ENCODE data around the gene DCLK1. TPM values are rescaled to one million over a fixed set of nuclear protein-coding genes. Genes with fewer than 3 reads are reported as not detected.

Gene DCLK1
- total RNA-seq, 1 experiment from 2014 or later, result 0.10 TPM

DNA sequence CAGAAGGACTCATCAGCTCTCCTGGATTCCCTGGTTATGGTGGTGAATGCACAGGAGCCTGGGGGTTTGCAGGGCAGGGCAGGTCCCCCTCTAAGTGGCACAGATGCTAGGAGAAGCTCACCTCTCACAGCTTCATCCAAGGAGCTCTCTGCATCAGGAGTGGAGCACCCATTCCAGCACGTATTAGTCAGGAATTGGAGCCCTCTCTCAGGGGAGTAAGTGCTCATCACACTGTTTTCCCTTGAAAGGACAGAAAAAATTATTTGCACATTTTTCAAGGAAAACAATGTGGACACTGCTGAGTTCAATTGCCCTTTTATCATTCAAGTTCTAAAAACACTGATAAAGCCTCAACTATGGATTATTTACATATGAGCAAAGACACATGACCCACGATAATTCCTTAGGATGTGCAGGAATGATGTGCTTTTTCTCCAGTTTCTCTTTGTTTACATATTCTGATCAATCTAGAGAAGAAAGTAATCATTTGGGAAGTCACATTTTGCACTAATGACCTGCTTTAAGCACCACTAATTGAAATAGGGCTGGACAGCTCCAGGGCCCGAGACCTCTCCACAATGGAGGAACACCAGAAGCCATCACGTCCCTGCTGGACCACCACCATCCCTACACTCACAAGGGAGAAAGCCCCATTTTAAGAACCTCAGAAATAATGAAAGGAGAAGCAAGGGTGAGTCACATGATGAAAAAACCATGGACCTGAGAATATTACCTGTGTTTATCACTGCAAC lies 42.6 kb upstream of the DCLK1 start:
- Histone ChIP-seq H3K4me2 (ENCODE audit: low read length) (no peak overlapping the region), H3K9ac (ENCODE audit: low read length) (no peak overlapping the region), H3K9me2 (ENCODE audit: insufficient read depth) (no peaks in the 10 kb centered on the region), H3K4me3 (replicated peaks in 1 of 2; ENCODE audit: low read depth in 1 of 2, low read length in 2 of 2) (no peak overlapping the region), H2AFZ (ENCODE audit: low read depth, low read length, poor library complexity, severe bottlenecking) (no peak overlapping the region), H3K27ac (ENCODE audit: low read depth, low read length) (no peak overlapping the region), H3K4me1 (ENCODE audit: control insufficient read depth in 1 of 2, insufficient read depth in 2 of 2, low read length in 2 of 2) (no peaks in the 10 kb centered on the region), H3K27me3 (ENCODE audit: insufficient read depth, low read length) (no peaks in the 10 kb centered on the region), H4K20me1 (ENCODE audit: insufficient read depth) (no peaks in the 10 kb centered on the region), H3K9me3 (ENCODE audit: control insufficient read depth in 1 of 2, insufficient read depth in 1 of 2, low read depth in 1 of 2, low read length in 2 of 2) (peaks cover 0 to 18% of the 10 kb centered on the region in 2 experiments; a peak in 1 of 4 replicates), H3K79me2 (ENCODE audit: insufficient read depth, low read length) (no peaks in the 10 kb centered on the region), H3K36me3 (ENCODE audit: control insufficient read depth in 1 of 2, insufficient read depth in 2 of 2, low read length in 2 of 2) (no peaks in the 10 kb centered on the region)
- TF ChIP-seq POLR2A (IDR thresholded peaks at IDR 0.05; ENCODE audit: borderline replicate concordance, extremely low read depth, insufficient read depth, insufficient read length) (no peak), CBX3 (IDR thresholded peaks at IDR 0.05; ENCODE audit: low read depth) (no peak), SP1 (IDR thresholded peaks at IDR 0.05; ENCODE audit: low read depth) (no peak), POLR2AphosphoS5 (IDR thresholded peaks at IDR 0.05; ENCODE audit: low read depth, low read length) (no peak), SRF (IDR thresholded peaks at IDR 0.05; ENCODE audit: low read depth) (no peak), JUND (IDR thresholded peaks at IDR 0.05) (no peak), ZNF274 (IDR thresholded peaks at IDR 0.05; ENCODE audit: low read depth, low read length) (no peak), TCF7L2 (IDR thresholded peaks at IDR 0.05; ENCODE audit: borderline replicate concordance, extremely low read depth, insufficient read depth, insufficient read length) (no peak), CEBPB (IDR thresholded peaks at IDR 0.05; ENCODE audit: low read depth) (no peak)
- TF ChIP-seq, protein P1, sequence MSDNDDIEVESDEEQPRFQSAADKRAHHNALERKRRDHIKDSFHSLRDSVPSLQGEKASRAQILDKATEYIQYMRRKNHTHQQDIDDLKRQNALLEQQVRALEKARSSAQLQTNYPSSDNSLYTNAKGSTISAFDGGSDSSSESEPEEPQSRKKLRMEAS (IDR thresholded peaks at IDR 0.05), result no peak
- TF ChIP-seq, protein P2, sequence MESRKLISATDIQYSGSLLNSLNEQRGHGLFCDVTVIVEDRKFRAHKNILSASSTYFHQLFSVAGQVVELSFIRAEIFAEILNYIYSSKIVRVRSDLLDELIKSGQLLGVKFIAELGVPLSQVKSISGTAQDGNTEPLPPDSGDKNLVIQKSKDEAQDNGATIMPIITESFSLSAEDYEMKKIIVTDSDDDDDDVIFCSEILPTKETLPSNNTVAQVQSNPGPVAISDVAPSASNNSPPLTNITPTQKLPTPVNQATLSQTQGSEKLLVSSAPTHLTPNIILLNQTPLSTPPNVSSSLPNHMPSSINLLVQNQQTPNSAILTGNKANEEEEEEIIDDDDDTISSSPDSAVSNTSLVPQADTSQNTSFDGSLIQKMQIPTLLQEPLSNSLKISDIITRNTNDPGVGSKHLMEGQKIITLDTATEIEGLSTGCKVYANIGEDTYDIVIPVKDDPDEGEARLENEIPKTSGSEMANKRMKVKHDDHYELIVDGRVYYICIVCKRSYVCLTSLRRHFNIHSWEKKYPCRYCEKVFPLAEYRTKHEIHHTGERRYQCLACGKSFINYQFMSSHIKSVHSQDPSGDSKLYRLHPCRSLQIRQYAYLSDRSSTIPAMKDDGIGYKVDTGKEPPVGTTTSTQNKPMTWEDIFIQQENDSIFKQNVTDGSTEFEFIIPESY (IDR thresholded peaks at IDR 0.05; ENCODE audit: extremely low read depth, insufficient replicate concordance, low read length), result no peak
- intact Hi-C loops (cut with micrococcal nuclease), result no loop called here
- POLR2A ChIA-PET, result no interaction called here
- no peak for ATAC-seq
- RAD21 ChIA-PET (ENCODE audit: low non-redundant PET in 1 of 2, low total read pairs in 2 of 2, uncharacterized antibody in 2 of 2, unreplicated experiment in 2 of 2), result no interaction called here
- CTCF ChIA-PET, result no interaction called here
- DNase-seq (ENCODE audit: low read depth, low spot score), result no peak
- no TSS peak for BruUV-seq (replicated peaks)
